ENCODE results near the gene ISLR.
"Not testable (repeated sequence)": the region's sequence is repeated elsewhere in the genome, so short reads cannot be mapped to it uniquely, and the experiment has no call there.

The ISLR gene

GRCh38 chr15:74156678-74157411 lies 16.7 kb upstream of the ISLR start:
- DNase-seq (ENCODE audit: low read depth in 2 of 2), result peak in 1 of 2 donors; percentile 62
- TF ChIP-seq, protein P1, sequence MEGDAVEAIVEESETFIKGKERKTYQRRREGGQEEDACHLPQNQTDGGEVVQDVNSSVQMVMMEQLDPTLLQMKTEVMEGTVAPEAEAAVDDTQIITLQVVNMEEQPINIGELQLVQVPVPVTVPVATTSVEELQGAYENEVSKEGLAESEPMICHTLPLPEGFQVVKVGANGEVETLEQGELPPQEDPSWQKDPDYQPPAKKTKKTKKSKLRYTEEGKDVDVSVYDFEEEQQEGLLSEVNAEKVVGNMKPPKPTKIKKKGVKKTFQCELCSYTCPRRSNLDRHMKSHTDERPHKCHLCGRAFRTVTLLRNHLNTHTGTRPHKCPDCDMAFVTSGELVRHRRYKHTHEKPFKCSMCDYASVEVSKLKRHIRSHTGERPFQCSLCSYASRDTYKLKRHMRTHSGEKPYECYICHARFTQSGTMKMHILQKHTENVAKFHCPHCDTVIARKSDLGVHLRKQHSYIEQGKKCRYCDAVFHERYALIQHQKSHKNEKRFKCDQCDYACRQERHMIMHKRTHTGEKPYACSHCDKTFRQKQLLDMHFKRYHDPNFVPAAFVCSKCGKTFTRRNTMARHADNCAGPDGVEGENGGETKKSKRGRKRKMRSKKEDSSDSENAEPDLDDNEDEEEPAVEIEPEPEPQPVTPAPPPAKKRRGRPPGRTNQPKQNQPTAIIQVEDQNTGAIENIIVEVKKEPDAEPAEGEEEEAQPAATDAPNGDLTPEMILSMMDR (IDR thresholded peaks at IDR 0.05; ENCODE audit: low read depth, low read length), result no peak
- H3K4me3 ChIP-seq (replicated peaks in 1 of 2; ENCODE audit: low read depth in 2 of 2, low read length in 2 of 2), result no peak overlapping the region

GRCh38 chr15:74157868-74158827 lies 15.4 kb upstream of the ISLR start:
- TF ChIP-seq, protein P1 (IDR thresholded peaks at IDR 0.05; ENCODE audit: low read depth, low read length), result no peak
- no peak for DNase-seq (ENCODE audit: low read depth in 2 of 2)
- no peak overlapping the region for H3K4me3 ChIP-seq (replicated peaks in 1 of 2; ENCODE audit: low read depth in 2 of 2, low read length in 2 of 2)

- no peak for DNase-seq (ENCODE audit: low read depth in 2 of 2)
- H3K4me3 ChIP-seq (replicated peaks in 1 of 2; ENCODE audit: low read depth in 2 of 2, low read length in 2 of 2), result no peak overlapping the region
- TF ChIP-seq, protein P1 (IDR thresholded peaks at IDR 0.05; ENCODE audit: low read depth, low read length), result no peak
These were observed 14.5 kb upstream of the ISLR start for GRCh38 chr15:74158855-74159650.

GRCh38 chr15:74159773-74160172 lies 13.7 kb upstream of the ISLR start:
- no peak overlapping the region for H3K4me3 ChIP-seq (replicated peaks in 1 of 2; ENCODE audit: low read depth in 2 of 2, low read length in 2 of 2)
- DNase-seq (ENCODE audit: low read depth in 2 of 2), result no peak
- TF ChIP-seq, protein P1 (IDR thresholded peaks at IDR 0.05; ENCODE audit: low read depth, low read length), result no peak

DNA sequence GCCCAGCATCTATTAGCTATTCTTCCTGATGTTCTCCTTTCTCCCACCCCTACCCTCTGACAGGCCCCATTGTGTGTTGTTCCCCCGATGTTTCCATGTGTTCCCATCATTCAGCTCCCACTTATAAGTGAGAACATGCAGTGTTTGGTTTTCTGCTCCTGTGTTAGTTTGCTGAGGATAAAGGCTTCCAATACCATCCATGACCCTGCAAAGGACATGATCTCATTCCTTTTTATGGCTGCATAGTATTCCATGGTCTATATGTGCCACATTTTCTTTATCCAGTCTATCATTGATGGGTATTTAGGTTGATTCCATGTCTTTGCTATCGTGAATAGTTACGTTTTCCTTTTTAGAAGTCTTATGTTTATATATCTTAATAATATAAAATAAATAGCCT lies 13.1 kb upstream of the ISLR start:
- H3K4me3 ChIP-seq (replicated peaks in 1 of 2; ENCODE audit: low read depth in 2 of 2, low read length in 2 of 2); DNase-seq (ENCODE audit: low read depth in 2 of 2): not testable (repeated sequence)

DNA sequence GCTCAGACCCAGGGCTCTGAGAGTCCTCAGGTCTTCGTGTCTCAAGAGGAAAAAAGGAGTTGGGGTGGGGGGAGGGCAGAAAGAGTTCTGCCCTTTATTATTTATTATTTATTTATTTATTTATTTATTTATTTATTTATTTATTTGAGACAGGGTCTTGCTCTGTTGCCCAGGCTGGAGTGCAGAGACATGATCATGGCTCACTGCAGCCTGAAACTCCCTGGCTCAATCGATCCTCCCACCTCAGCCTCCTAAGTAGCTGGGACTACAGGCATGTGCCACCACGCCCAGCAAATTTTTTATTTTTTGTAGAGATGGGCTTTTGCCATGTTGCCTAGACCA lies 11.3 kb upstream of the ISLR start:
- not testable (repeated sequence) for H3K4me3 ChIP-seq (replicated peaks in 1 of 2; ENCODE audit: low read depth in 2 of 2, low read length in 2 of 2)

GRCh38 chr15:74165461-74165860 lies 8.0 kb upstream of the ISLR start:
- DNase-seq (ENCODE audit: low read depth in 2 of 2), result no peak
- H3K4me3 ChIP-seq (replicated peaks in 1 of 2; ENCODE audit: low read depth in 2 of 2, low read length in 2 of 2), result no peak overlapping the region
- TF ChIP-seq, protein P1 (IDR thresholded peaks at IDR 0.05; ENCODE audit: low read depth, low read length), result no peak

More for the DNA sequence above, 11.3 kb upstream of the ISLR start:
- DNase-seq (ENCODE audit: low read depth in 2 of 2), result not testable (repeated sequence)

Measured in cardiac fibroblast (primary cell).